SH-SY5Y (cell line): ENCODE results near the gene ABCA13.

ENCODE experiments used
- GATA2 ChIP-seq: IDR thresholded peaks from 2 replicates; pipeline ENCODE4 v1.6.1; 2011; ENCODE audit warnings: mild to moderate bottlenecking, low read depth, low read length
- GATA3 ChIP-seq: IDR thresholded peaks from 2 replicates; pipeline ENCODE4 v1.6.1; 2011; ENCODE audit warnings: low read depth, mild to moderate bottlenecking, low read length, moderate library complexity

GRCh38 chr7:48512892-48513291 is 341.6 kb downstream of the ABCA13 start:
- TF ChIP-seq GATA2 (no peak), GATA3 (no peak)
